ENCODE data around the gene TMEM179B. TPM values are rescaled to one million over a fixed set of nuclear protein-coding genes. Genes with fewer than 3 reads are reported as not detected.

Gene TMEM179B
- total and polyA plus RNA-seq, 2 of the 13 experiments (the other 11 are each of a cell fraction or from before 2014, with no cell fraction given), result 24.8 to 25.7 TPM

DNA sequence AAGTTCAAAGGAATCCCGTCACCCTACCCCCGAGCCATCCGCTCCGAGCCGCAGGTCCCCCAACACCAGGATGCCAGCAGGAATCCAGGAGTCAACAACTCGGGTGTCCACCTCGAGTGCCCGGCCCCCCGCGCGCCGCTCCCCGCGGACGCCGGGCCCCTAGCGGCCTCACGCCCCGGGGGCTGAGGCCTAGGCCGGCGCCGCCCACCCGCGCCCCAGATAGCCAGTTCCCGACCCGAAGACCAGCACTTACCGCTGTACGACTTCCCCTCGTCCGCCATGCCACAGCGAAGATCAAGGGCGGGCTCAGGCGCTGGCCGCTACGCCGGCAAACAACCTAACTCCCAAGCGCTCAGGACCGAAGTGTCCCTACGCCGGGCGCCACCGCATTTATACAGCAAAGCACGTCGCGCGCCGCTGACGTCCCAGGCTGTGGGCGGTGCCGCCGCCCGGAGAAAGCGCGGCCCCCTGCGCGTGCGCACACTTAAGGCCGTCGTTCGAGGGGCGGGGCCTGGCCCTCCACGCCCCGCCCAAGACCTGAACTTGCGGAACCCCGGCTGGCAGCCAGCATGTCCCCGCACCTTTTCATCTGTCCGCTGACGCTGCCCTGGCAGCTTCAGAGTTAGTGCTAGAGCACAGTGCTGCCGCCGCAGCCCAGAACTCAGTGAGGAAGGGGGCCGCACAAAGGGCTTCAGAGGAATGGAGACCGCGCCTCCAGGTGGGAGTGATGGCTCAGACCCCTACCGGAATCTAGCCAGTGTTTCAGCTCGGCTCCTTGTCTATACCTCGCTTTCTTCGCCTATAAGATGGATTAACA is 18.1 kb downstream of the TMEM179B start, which contains the start of gene NXF1 (continued):
- TF ChIP-seq EED (CRISPR knock-in tag; IDR thresholded peaks at IDR 0.05) (0 out of 2 replicates have a peak, but pooled peaks have one; percentile 48), ZKSCAN8 (CRISPR knock-in tag; IDR thresholded peaks at IDR 0.05; ENCODE audit: borderline replicate concordance) (peak; percentile 81; the same call in 1 of the 2 replicates), NFYC (CRISPR knock-in tag; IDR thresholded peaks at IDR 0.05) (peak; percentile 62), ETV6 (CRISPR knock-in tag; conservative IDR thresholded peaks at IDR 0.05) (no peak; the same call in none of the 2 replicates), MEF2D (CRISPR knock-in tag; IDR thresholded peaks at IDR 0.05) (peak; percentile 58), SNAI1 (CRISPR knock-in tag; IDR thresholded peaks at IDR 0.05; ENCODE audit: borderline replicate concordance) (no peak; the same call in 1 of the 2 replicates), ZFP36L2 (CRISPR knock-in tag; IDR thresholded peaks at IDR 0.05) (0 out of 2 replicates have a peak, but pooled peaks have one; percentile 65), ZNF335 (CRISPR knock-in tag; IDR thresholded peaks at IDR 0.05) (peak; percentile 76; the same call in 1 of the 2 replicates), ZNF546 (CRISPR knock-in tag; conservative IDR thresholded peaks at IDR 0.05) (peak; percentile 74; the same call in 1 of the 2 replicates), THAP11 (CRISPR knock-in tag; IDR thresholded peaks at IDR 0.05) (peak; percentile 89), ZNF879 (CRISPR knock-in tag; IDR thresholded peaks at IDR 0.05) (peak; percentile 44; the same call in 1 of the 2 replicates), ZNF253 (CRISPR knock-in tag; IDR thresholded peaks at IDR 0.05; ENCODE audit: borderline replicate concordance) (peak; percentile 67), BCL6 (CRISPR knock-in tag; IDR thresholded peaks at IDR 0.05) (peak; percentile 67; the same call in 1 of the 2 replicates), ZNF468 (CRISPR knock-in tag; IDR thresholded peaks at IDR 0.05) (no peak), NR1H2 (CRISPR knock-in tag; IDR thresholded peaks at IDR 0.05; ENCODE audit: borderline replicate concordance, low read depth) (0 out of 2 replicates have a peak, but pooled peaks have one; percentile 38)
- TF ChIP-seq, protein P1, sequence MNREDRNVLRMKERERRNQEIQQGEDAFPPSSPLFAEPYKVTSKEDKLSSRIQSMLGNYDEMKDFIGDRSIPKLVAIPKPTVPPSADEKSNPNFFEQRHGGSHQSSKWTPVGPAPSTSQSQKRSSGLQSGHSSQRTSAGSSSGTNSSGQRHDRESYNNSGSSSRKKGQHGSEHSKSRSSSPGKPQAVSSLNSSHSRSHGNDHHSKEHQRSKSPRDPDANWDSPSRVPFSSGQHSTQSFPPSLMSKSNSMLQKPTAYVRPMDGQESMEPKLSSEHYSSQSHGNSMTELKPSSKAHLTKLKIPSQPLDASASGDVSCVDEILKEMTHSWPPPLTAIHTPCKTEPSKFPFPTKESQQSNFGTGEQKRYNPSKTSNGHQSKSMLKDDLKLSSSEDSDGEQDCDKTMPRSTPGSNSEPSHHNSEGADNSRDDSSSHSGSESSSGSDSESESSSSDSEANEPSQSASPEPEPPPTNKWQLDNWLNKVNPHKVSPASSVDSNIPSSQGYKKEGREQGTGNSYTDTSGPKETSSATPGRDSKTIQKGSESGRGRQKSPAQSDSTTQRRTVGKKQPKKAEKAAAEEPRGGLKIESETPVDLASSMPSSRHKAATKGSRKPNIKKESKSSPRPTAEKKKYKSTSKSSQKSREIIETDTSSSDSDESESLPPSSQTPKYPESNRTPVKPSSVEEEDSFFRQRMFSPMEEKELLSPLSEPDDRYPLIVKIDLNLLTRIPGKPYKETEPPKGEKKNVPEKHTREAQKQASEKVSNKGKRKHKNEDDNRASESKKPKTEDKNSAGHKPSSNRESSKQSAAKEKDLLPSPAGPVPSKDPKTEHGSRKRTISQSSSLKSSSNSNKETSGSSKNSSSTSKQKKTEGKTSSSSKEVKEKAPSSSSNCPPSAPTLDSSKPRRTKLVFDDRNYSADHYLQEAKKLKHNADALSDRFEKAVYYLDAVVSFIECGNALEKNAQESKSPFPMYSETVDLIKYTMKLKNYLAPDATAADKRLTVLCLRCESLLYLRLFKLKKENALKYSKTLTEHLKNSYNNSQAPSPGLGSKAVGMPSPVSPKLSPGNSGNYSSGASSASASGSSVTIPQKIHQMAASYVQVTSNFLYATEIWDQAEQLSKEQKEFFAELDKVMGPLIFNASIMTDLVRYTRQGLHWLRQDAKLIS (CRISPR knock-in tag; IDR thresholded peaks at IDR 0.05), result peak; percentile 96
- TF ChIP-seq, protein P2, sequence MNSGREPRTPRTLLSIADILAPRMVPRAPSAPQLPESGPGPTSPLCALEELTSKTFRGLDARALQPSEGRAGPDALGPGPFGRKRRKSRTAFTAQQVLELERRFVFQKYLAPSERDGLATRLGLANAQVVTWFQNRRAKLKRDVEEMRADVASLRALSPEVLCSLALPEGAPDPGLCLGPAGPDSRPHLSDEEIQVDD (CRISPR knock-in tag; IDR thresholded peaks at IDR 0.05; ENCODE audit: borderline replicate concordance), result 0 out of 2 replicates have a peak, but pooled peaks have one; percentile 76
- TF ChIP-seq, protein P3, sequence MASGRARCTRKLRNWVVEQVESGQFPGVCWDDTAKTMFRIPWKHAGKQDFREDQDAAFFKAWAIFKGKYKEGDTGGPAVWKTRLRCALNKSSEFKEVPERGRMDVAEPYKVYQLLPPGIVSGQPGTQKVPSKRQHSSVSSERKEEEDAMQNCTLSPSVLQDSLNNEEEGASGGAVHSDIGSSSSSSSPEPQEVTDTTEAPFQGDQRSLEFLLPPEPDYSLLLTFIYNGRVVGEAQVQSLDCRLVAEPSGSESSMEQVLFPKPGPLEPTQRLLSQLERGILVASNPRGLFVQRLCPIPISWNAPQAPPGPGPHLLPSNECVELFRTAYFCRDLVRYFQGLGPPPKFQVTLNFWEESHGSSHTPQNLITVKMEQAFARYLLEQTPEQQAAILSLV (CRISPR knock-in tag; IDR thresholded peaks at IDR 0.05; ENCODE audit: borderline replicate concordance), result peak; percentile 82
- TF ChIP-seq, protein P4, sequence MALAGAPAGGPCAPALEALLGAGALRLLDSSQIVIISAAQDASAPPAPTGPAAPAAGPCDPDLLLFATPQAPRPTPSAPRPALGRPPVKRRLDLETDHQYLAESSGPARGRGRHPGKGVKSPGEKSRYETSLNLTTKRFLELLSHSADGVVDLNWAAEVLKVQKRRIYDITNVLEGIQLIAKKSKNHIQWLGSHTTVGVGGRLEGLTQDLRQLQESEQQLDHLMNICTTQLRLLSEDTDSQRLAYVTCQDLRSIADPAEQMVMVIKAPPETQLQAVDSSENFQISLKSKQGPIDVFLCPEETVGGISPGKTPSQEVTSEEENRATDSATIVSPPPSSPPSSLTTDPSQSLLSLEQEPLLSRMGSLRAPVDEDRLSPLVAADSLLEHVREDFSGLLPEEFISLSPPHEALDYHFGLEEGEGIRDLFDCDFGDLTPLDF (CRISPR knock-in tag; IDR thresholded peaks at IDR 0.05), result peak; percentile 86
